IPS-NIHi11 (cell line): ENCODE data around the gene CDC16.
A peak's percentile ranks its signal among the peaks of the same experiment; 100 is the strongest.
"Not testable (repeated sequence)": the region's sequence is repeated elsewhere in the genome, so short reads cannot be mapped to it uniquely, and the experiment has no call there.

Experiments
- DNase-seq: peaks from one replicate; pipeline ENCODE4 v3.0.0; 2012; ENCODE audit warnings: mixed read lengths, low spot score

CDC16 gene

DNA sequence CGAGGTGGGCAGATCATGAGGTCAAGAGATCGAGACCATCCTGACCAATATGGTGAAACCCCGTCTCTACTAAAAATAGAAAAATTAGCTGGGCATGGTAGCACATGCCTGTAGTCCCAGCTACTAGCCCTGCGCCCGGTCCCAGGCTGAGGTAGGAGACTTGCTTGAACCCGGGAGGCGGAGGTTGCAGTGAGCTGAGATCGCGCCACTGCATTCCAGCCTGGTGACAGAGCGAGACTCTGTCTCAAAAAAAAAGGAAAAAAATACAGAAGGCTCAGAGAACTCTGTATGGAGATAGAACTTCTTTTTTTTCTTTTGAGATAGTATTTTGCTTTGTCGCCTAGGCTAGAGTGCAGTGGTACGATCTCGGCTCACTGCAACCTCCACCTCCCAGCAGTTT lies 29.6 kb downstream of the CDC16 start:
- DNase-seq: not testable (repeated sequence)

DNA sequence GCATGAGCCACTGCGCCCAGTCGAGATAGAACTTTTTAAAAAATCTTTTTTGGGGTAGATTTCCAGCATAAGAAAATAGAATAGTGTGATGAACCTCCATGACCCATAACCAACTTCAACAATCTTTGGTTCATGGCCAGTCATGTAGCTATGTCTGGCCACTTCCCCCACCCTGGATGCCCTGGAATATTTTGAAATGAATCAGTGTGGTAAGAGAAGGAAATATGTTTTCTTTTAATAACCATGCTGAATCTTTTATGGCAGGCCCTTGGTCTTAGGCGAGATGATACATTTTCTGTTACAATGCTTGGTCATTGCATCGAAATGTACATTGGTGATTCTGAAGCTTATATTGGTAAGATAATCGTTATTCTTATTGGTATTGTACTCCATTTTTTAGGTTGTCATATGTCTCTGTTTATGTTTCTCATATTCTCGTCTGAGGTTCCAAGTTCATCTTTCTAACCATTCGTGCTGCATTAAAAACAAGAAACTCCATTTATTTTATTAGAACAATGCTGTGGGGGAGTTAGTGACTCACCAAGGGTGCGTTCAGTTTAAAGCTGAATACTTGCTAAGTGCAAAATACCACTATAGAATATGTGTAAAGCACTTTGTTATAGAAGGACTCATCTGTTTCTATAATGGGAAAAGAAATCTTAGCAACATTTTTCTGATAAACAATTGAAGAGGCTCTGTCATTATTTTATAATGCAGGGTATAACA lies 30.4 kb downstream of the CDC16 start:
- DNase-seq: no peak

DNA sequence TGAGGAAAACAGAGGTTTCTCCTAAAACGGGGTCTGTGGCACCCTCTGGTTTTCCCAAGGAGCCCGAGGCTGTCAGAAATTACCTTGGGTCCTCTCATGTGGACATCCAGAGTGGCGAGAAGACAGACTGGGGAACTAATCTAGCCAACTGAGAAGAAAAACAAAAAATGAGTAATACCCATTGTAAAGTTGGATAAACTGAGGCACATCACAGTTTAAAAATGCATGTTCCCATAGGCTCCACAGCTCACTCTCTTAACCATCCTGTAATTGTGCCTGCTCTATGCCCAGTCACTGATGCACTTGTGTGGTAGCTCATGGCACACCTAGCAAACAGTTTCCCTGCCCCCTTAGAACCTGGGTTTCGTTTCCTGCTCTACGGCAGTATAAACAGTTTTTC lies 31.5 kb downstream of the CDC16 start:
- DNase-seq: no peak

DNA sequence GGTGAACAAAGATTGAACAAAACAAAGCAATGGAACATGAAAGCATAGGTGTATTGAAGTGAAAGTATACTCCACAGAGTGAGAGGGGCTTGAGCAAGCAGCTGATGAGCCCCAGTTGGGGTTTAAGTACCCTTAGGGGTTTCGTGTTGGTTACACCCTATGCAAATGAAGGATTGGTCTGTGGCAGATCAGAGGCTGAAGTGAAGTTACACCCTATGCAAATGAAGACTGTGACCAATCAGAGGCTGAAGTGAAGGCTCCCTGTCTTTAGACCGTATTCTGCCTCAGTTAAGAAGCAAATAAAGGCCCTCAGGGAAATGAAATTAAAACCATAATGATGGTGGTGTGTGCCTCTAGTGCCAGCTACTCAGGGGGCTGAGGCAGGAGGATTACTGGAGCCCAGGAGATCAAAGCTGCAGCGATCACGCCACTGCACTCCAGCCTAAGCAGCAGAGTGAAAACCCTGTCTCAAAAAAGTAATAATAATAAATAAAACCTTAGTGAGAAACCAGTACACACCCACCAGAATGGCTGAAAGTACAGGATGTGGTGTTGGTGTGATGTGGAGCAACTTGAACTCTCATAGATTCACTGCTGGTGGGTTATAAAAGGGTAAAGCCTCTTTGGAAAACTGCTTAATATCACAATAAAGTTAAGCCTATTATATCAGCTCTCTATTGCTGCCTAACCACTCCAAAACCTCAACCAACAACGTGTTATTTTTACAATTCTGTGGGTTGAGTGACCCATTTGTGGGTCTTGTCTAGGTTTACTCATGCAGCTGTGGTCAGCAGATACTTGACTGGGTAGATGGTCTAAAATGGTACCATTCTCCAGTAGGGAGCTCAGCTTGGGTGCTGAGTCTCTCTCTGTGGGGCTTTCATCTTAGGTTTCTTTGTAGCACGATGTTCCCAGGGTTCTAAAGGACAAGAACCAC lies 33.9 kb downstream of the CDC16 start:
- DNase-seq: no peak

DNA sequence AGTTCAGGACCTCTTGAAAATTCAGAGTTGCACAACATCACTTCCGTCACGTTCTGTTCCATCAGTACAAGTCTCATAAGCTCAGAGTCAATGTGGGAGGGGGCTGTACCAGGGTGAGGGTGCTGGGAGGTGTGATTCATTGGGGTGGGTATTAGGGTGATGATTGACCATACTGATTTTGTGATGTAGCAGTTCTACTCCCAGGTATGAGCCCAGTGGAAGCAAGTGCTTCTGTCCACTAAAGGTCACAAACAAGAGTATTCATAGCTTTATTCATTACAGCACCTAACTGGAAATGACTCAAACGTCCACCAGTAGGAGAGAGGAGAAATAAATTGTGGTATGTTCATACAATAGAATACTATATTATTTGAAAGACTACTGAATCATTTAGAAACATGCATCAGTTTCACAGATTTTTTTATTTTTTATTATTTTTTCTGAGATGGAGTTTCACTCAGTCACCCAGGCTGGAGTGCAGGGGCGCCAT lies 34.6 kb downstream of the CDC16 start:
- no peak for DNase-seq

DNA sequence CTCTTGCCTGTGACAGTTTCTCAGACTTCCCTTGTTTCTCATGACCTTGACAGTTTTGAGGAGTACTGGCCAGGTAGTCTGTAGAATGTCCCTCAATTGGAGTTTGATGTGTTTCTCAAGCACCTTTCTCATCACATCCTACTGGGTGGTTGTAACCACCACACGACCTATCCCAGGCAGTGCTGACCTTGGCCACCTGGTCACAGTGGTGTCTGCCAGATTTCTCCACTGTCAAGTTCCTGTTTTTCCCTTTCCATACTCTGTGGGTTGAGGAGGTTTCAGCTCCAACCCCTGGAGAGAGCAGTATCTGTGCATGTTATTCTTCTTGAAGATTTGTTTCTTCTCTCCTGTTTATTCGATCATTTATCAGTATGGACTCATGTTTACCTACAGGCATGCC lies 38.3 kb downstream of the CDC16 start:
- no peak for DNase-seq

DNA sequence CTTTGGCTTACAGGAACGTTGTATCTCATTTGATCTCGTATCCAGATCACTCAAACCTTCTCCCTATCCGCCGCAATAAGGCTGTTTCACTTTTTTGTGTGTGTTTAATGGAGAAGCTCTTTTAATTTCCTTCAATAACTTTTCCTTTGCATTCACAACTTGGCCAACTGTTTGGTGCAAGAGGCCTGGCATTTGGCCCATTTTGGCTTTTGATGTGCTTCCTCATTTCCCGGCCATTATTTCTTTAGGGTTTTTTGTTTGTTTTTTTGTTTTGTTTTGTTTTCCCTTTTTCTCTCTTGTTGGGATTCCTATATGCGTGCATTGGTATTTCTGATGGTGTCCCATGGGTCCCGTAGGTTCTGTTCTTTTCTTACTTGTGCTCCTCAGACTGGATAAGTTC lies 40.6 kb downstream of the CDC16 start:
- DNase-seq: no peak

DNA sequence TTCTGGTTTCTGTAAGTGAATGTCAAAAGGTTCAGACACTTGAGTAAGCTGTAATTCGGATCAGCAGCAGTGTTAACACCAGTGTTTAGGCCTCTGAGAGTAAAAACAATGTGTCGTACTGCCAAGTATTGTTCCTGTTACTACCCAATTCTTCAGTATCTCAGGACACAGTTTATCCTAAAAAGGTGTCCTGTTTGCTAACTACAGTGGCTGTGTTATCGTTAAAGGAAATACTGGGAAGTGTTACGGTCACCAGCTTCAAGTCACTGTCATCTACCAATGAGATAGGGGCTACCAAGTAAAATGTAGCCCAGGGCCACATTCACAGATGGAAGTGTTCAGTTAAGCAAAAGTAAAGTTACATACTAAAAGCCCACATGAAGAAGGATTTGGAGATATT lies 44.4 kb downstream of the CDC16 start:
- DNase-seq: no peak

DNA sequence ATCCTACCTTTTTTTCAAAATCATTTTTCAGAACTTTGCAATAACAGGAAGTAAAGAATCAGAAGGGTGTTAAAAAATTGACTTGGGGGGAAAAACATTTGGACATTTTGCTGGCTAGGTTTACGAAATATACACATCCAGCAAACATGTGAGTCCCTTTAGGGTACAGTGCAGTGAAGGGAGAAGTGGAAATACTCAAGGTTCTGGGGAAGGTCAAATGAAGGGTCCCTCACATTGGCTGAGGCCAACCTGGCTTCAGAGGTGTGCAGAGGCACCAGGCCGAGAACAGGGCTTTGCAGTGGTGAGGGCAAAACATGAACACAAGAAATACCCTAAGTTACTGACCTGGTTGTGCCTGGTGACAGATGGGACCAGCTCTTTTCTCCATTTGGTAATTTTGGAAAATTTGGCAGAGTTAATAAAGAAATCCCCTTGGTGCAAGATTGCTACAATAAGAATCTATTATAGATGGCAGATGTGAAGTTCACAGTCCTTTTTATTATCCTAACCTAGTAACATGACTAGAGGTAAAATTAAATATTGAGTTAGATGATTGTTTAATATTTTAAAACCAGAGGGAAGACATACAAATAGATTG lies 45.2 kb downstream of the CDC16 start:
- DNase-seq: no peak

DNA sequence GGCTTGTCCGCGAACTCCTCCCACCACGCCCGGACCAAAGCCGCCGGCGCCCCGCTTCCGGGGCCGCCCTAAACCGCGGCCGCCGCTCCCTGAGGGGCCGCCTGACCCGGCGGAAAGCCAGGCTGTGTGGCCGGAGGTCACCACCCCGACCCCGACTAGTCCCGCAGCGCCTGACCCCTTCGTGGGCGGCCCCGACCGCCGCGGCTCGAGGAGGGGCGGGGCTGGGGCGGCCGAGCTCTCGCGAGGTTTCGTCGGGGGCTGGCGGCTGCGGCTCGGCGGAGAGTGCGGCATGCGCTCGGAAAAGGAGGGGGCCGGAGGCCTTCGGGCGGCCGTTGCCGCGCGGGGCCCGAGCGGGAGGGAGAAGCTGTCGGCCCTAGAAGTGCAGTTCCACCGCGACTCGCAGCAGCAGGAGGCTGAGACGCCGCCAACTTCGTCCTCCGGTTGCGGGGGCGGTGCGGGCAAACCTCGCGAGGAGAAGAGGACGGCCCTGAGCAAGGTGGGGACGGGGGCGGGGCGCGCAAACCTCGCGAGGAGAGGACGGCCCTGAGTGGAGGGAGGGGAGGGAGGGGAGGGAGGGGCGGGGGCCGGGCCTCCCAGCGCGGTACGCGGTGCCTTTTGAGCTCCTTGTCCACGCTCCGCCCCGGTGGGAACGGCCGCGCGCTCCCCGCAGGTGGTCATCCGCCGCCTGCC lies 46.8 kb downstream of the CDC16 start, which contains the start of gene UPF3A:
Gene UPF3A, plus strand, starts transcription at position 251 of the 690 bp plus-strand sequence. Its CDS starts 39 bp downstream, at position 290.
- peak; percentile 88 for DNase-seq

DNA sequence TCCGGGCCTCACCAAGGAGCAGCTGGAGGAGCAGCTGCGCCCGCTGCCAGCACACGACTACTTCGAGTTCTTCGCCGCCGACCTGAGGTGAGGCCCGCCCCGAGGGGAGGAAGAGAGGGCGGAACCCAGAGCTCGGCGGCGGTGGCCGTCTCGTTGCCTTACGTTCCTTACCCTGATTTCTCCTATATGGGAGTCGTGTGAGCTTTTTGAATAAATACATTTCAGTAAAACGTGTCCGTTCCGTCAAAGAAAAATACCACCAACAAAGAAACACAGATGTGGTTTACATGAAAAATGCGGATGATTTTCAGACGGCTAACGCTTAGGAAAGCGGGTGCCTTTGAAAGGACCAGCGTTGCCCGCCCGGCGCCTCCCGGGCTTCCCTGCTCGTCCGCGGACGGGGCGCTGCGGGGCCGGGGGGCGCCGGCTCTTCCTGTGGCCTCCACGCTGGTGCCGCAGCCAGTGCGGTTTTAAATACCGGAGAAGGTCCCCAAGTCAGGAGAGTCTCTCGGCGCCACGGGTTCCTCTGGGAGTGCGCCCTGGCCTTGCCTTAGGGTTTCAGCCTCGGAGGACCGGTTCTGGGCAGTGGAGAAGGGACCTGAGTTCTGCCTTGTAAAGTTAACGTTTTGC lies 47.5 kb downstream of the CDC16 start:
- DNase-seq: peak; percentile 77

DNA sequence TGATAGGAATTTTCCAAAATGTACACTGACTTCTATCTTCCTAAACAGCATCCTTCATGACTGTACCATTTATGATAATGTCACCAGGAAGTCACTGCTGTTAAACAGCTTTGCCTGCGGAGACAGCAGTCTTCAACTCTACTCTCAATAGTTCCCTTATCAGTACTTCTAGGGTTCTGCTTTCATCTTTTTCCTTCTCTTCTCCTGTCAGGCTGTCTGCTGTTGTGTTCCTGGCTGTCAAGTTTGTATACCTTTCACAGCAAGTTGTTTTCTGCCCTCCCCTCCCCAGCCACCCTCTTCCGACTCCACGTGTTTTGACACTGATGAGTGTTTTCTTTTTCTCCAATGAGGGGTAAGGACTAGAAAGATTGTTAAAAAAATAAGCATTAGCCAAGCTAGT lies 48.9 kb downstream of the CDC16 start:
- no peak for DNase-seq

DNA sequence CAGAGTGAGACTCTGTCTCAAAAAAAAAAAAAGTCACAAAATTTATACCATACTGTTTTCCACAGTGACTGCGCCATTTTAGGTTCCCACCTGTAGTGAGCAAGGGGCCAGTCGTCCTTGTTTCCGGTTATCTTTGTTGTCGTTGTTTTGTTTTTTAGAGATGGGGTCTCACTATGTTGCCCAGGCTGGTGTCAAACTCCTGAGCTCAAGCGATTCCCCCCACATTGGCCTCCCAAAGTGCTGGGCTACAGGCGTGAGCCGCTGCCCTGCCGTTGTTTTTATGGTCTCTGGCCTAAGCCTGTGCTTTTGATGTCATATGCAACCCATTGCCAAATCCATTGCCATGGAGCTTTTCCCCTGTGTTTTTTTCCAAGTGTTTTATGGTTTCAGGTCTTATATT lies 50.0 kb downstream of the CDC16 start:
- no peak for DNase-seq

DNA sequence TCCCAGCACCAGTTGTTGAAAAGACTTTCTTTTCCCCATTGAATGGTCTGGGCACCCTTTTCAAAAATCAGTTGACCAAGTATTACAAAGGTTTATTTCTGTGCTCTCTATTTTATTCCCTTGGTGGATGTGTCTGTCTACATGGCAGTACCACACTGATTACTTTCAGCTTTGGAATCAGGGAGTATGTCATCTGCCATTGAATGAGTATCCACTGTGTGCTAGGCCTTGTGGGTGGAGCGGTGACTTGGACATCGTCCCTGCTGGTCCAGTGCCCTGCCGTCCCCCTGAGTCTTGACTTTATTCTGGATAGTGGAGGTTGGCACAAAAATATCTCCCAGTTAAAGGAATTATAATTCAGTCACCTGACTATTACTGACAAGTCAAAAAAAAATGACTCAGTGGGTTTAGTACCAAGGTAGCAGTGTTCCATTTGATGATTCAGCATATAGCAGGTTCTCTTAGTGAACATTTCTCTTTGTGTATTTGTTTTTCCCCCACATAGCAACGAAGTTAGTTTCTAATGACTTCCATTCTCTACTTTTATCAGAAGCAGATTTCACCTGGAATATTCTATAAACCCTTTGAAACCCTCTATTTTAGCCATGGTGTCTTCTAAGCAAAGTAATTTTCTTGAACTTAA lies 50.6 kb downstream of the CDC16 start:
- DNase-seq: no peak

DNA sequence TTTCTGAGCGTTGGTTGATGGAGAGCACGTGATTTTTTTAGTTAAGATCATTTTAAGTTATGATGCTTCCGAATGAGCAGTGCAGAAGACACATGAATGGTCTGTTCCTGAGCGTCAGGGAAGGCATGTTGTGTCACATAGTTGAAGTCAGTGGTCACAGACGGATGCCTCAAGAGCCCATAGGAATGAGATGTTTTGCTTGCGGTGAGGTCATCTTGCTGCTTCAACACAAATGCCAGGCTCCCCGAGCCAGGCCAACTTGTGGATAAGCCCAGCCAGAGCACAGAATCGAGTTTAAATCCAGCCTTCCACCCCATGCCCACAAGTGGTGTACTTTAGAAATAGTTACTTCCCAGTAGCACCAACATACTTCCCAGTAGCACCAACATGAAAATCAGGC lies 52.1 kb downstream of the CDC16 start:
- no peak for DNase-seq

DNA sequence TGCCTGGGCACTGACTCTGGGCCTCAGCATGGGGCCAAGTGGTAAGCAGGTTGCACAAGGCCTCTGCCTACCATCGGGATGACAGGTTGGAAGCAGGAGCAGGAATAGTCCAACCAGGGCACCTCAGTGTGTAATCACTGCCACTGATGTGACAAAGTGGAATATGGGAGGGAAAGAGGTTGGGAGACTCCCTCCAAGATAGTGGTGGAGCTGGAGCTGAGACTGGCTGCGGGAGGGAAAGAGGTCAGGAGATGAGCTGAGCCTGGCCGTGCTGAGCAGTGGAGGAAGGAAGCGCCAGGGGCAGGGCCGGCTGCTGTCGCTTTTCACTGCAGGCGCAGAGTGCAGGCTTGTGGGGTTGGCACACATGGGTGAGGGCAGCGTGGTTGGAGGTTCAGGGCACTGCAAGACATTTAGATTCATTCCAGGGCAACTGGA lies 53.5 kb downstream of the CDC16 start:
- no peak for DNase-seq

DNA sequence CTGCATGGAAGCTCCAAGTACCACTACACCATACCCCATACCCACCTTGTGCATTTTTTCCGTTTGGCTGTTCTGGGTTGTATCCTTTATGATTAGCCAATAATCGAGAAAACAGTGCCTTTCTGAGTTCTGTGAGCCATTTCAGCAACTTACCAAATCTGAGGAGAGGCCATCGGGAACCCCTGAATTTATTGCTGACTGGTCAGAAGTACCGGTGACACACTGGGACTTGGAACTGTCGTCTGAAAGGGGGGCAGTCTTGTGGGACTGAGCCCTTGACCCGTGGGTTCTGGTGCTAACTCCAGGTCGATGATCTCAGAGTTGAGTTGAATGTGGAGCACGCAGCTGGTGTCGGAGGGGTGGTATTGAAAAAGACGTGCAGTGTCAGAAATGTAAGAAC lies 61.8 kb downstream of the CDC16 start:
- DNase-seq: no peak

DNA sequence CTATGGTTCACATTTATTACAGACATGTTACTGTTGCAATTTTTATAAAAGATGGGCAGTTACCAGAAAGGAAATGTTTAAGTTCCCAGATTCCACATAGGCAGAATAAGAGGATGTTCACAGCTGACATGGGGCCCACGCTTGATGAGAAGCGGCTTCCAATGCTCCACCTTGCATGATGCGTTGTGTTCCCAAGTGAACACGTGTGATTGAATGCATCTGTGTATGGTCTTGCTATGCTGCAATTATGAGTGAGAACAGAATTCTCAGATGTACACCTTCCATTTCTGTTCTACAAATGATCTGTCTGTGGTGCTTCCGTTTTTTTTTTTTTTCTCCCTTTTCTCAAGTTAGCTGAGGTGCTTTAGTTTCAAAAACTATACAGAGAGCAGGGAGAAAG lies 62.2 kb downstream of the CDC16 start:
- no peak for DNase-seq

DNA sequence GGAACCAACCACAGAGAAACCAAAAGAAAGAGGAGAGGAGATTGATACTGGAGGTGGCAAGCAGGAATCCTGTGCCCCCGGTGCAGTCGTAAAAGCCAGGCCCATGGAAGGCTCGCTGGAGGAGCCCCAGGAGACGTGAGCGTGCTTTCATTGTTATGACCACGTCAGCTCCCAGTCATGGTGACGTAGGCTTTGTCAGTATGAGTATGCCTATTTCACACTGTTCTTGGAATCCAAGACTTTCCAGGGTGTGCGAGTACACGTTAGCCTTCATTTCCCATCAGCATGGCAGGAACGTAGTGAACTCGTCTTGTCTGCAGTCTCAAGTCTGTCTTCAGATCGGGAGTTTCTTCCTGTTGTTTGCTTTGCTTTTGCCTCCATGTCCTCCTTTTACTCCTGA lies 64.2 kb downstream of the CDC16 start:
- DNase-seq: no peak

DNA sequence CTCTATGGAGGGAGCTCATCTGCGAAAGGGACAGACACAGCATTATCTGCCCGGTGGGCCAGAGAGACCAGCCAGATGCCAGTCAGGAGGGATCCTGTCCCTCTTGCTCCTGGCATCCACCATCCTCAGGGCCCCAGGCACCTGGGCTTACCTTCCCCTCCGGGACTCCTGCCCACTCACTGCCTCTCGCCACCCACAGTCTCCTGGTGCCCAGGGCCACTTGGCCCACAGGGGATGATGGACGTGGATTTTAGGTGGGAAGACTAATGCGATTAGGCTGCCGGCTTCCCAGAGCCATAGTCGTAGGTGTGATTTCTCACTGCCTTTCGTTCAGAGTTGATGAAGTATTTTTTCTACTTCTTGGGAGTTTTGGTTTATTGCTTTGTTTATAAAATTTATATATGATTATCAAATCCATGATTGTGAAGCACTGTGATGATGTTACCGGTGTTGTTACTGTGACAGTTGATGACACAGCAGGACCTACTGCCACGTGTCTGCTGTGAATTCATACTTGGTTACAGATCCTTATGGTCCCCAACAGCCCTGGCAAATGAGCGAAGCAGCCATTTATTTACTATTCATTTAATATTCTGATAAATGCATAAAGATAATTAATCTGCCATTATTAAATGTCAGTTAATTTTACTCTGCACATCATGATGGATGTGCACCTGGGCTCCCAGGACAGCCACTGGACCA lies 65.1 kb downstream of the CDC16 start:
- no peak for DNase-seq
